ENCODE data around the gene SEMA4C. TPM values are rescaled to one million over a fixed set of nuclear protein-coding genes. Genes with fewer than 3 reads are reported as not detected.

Gene SEMA4C
- total RNA-seq, 4 donors from 2014 or later: 54.4 to 82.7 (median 75.4) TPM

GRCh38 chr2:96912346-96913116, 42.7 kb upstream of the SEMA4C start:
- Histone ChIP-seq H3K36me3 (no peaks in the 10 kb centered on the region), H3K27me3 (no peaks in the 10 kb centered on the region), H3K4me1 (peaks cover 43 to 60% (median 46%) of the 10 kb centered on the region in 4 donors), H3K4me3 (no peak overlapping the region), H3K9me3 (no peaks in the 10 kb centered on the region), H3K27ac (replicated peaks in 1 of 4) (peak overlapping the region in 1 of 4 donors; percentile 21)
- 77% methylated on average over 20 of the region's 22 CpGs for WGBS
- TF ChIP-seq EP300 (IDR thresholded peaks at IDR 0.05): no peak
- no peak for TF ChIP-seq POLR2AphosphoS5 (IDR thresholded peaks at IDR 0.05)
- no peak for TF ChIP-seq CTCF (IDR thresholded peaks at IDR 0.05)
- no peak for TF ChIP-seq POLR2A (IDR thresholded peaks at IDR 0.05; ENCODE audit: low read depth)
- intact Hi-C loops (cut with DNase I): no loop called here
- DNase-seq (ENCODE audit: extremely low spot score): no peak

DNA sequence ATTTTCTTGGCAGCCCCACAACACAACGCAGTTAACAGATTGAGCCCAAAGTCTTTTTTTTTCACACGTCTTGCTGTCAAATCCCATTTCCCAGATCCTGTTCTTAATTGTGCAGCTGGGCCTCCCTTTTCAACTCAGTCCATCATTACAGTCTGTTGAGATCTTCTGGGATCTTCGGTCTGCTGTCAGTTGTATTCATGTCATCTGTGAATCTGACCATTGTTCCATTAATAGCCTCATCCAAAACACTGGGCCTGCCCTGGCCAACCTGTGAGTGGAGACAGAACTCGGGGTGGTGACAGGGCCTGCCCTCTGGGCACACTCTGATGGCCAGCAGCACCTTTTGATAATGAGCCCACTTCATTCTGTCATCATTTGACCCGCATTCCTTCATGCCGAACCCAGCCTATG, 39.7 kb upstream of the SEMA4C start:
- TF ChIP-seq POLR2AphosphoS5 (IDR thresholded peaks at IDR 0.05) (no peak), POLR2A (IDR thresholded peaks at IDR 0.05; ENCODE audit: low read depth) (no peak)
- DNase-seq (ENCODE audit: extremely low spot score): no peak
- peaks cover 55 to 68% (median 63%) of the 10 kb centered on the region in 4 donors for H3K4me1 ChIP-seq

GRCh38 chr2:96907115-96908041, 37.5 kb upstream of the SEMA4C start:
- Histone ChIP-seq H3K27me3 (no peaks in the 10 kb centered on the region), H3K4me3 (peak overlapping the region; percentile 28 to 48 (median 46)), H3K4me1 (peaks cover 47 to 62% (median 57%) of the 10 kb centered on the region in 4 donors), H3K9me3 (no peaks in the 10 kb centered on the region), H3K36me3 (no peaks in the 10 kb centered on the region), H3K27ac (replicated peaks in 1 of 4) (peak overlapping the region; percentile 92 to 98 (median 93))
- TF ChIP-seq EP300 (IDR thresholded peaks at IDR 0.05): no peak
- no peak for TF ChIP-seq POLR2A (IDR thresholded peaks at IDR 0.05; ENCODE audit: low read depth)
- TF ChIP-seq POLR2AphosphoS5 (IDR thresholded peaks at IDR 0.05): peak; percentile 87 to 90
- peak in 1 of 3 experiments; percentile 31 for TF ChIP-seq CTCF (IDR thresholded peaks at IDR 0.05)
- intact Hi-C loops (cut with DNase I): loop anchor here (1.0 to 5.0 kb wide), 2 partner anchors 38 to 45 kb away; no protein-coding TSS in a partner anchor
- peak; percentile 95 for DNase-seq (ENCODE audit: extremely low spot score)
- 19% methylated on average over 7 of the region's 21 CpGs for WGBS

More for the DNA sequence above, 39.7 kb upstream of the SEMA4C start:
- no peaks in the 10 kb centered on the region for H3K27me3 ChIP-seq
- H3K36me3 ChIP-seq: no peaks in the 10 kb centered on the region
- peak overlapping the region in 1 of 4 donors; percentile 42 for H3K27ac ChIP-seq (replicated peaks in 1 of 4)
- no peaks in the 10 kb centered on the region for H3K9me3 ChIP-seq
- intact Hi-C loops (cut with DNase I): loop anchor here (5.0 kb wide), 1 partner anchor 43 kb away; no protein-coding TSS in a partner anchor
- whole genome bisulfite sequencing: 78% methylated on average over 6 of the region's 6 CpGs
- no peak overlapping the region for H3K4me3 ChIP-seq

GRCh38 chr2:96906729-96907114, 36.8 kb upstream of the SEMA4C start:
- no peaks in the 10 kb centered on the region for H3K27me3 ChIP-seq
- intact Hi-C loops (cut with DNase I): loop anchor here (1.0 to 5.0 kb wide), 2 partner anchors 37 to 46 kb away; no protein-coding TSS in a partner anchor
- no peak for TF ChIP-seq EP300 (IDR thresholded peaks at IDR 0.05)
- TF ChIP-seq POLR2AphosphoS5 (IDR thresholded peaks at IDR 0.05): peak in 1 of 2 donors; percentile 34
- no peaks in the 10 kb centered on the region for H3K36me3 ChIP-seq
- H3K4me3 ChIP-seq: peak overlapping the region; percentile 28 to 48 (median 46)
- no peaks in the 10 kb centered on the region for H3K9me3 ChIP-seq
- H3K4me1 ChIP-seq: peaks cover 45 to 62% (median 57%) of the 10 kb centered on the region in 4 donors
- DNase-seq (ENCODE audit: extremely low spot score): no peak
- WGBS: 34% methylated on average over 13 of the region's 13 CpGs
- H3K27ac ChIP-seq (replicated peaks in 1 of 4): peak overlapping the region; percentile 92 to 98 (median 93)

DNA sequence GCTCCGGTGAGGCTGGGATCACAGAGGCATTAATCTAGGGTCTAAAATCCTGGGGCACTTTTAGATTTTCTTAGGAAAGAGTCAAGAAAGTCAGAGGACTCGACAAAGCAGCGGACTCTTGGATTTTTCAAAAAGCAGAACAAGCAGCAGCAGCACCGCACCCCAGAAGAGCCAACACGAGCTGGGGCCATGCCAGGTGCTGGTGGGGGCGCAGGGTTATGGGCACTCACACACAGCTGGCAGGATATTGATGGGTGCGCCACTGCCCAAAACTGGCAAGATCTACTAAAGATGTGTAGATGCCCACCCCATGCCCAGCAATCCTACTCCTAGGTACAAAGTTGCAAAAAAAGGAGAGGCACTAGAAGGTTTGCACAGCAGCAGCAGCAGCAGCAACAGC, 33.9 kb upstream of the SEMA4C start:
- no peak overlapping the region for H3K4me3 ChIP-seq
- TF ChIP-seq POLR2AphosphoS5 (IDR thresholded peaks at IDR 0.05) (no peak), CTCF (IDR thresholded peaks at IDR 0.05) (no peak), EP300 (IDR thresholded peaks at IDR 0.05) (no peak), POLR2A (IDR thresholded peaks at IDR 0.05; ENCODE audit: low read depth) (no peak)
- intact Hi-C loops (cut with DNase I): no loop called here
- H3K9me3 ChIP-seq: no peaks in the 10 kb centered on the region
- H3K27me3 ChIP-seq: no peaks in the 10 kb centered on the region
- peaks cover 31 to 64% (median 60%) of the 10 kb centered on the region in 4 donors for H3K4me1 ChIP-seq
- 59% methylated on average over 6 of the region's 7 CpGs for whole genome bisulfite sequencing
- H3K36me3 ChIP-seq: no peaks in the 10 kb centered on the region
- peak overlapping the region; percentile 33 to 92 (median 50) for H3K27ac ChIP-seq (replicated peaks in 1 of 4)
- no peak for DNase-seq (ENCODE audit: extremely low spot score)
